HepG2 (cell line): ENCODE results near the gene CBFA2T2. TPM values are rescaled to one million over a fixed set of nuclear protein-coding genes. Genes with fewer than 3 reads are reported as not detected.

Source experiments
- ARID4A ChIP-seq: sonication (generic); formaldehyde crosslinking; IDR thresholded peaks from 2 replicates; pipeline ENCODE4 v1.5.0; 2020; ENCODE audit warnings: mild to moderate bottlenecking, missing genetic modification reagents, borderline replicate concordance
- CREB1 ChIP-seq, 2 experiments: fragments of 450-650 bp in 1 of 2; IDR thresholded peaks; 2 replicates each; pipeline ENCODE4 v1.6.1; 2016 to 2017; ENCODE audit warnings: control low read depth in 1 of 2, mild to moderate bottlenecking in 1 of 2, missing compliant biosample characterization in 1 of 2, missing genetic modification characterization in 1 of 2
- DMAP1 ChIP-seq: IDR thresholded peaks from 2 replicates; pipeline ENCODE4 v1.6.1; 2016
- ETV5 ChIP-seq: IDR thresholded peaks from 2 replicates; pipeline ENCODE4 v1.6.1; 2018; ENCODE audit warnings: missing biosample characterization, missing genetic modification reagents, inconsistent platforms, borderline replicate concordance
- FOXK2 ChIP-seq: fragments of 450-650 bp; IDR thresholded peaks from 2 replicates; pipeline ENCODE4 v1.6.1; 2016
- FOXP1 ChIP-seq, 2 experiments: fragments of 450-650 bp in 1 of 2; IDR thresholded peaks; 2 replicates each; pipeline ENCODE4 v1.6.1; 2017 to 2018; ENCODE audit warnings: antibody characterized with exemption in 1 of 2
- HOXA3 ChIP-seq: sonication (generic); formaldehyde crosslinking; IDR thresholded peaks from 2 replicates; pipeline ENCODE4 v1.5.0; 2020; ENCODE audit warnings: missing genetic modification reagents
- IKZF4 ChIP-seq: sonication (generic); formaldehyde crosslinking; IDR thresholded peaks from 2 replicates; pipeline ENCODE4 v1.5.1; 2020; ENCODE audit warnings: borderline replicate concordance, mild to moderate bottlenecking, low read depth, missing genetic modification reagents; ENCODE audit errors: not compliant biosample characterization
- ISX ChIP-seq: sonication (generic); formaldehyde crosslinking; conservative IDR thresholded peaks from 2 replicates; pipeline ENCODE4 v1.5.0; 2020; ENCODE audit warnings: missing genetic modification reagents
- NAIF1 ChIP-seq: sonication (generic); formaldehyde crosslinking; IDR thresholded peaks from 2 replicates; pipeline ENCODE4 v1.5.0; 2020; ENCODE audit warnings: mild to moderate bottlenecking, missing genetic modification reagents, borderline replicate concordance
- RBM39 ChIP-seq: fragments of 200-400 bp; formaldehyde crosslinking; IDR thresholded peaks from one replicate; pipeline ENCODE4 v1.6.1; 2018; ENCODE audit warnings: antibody characterized with exemption, mild to moderate bottlenecking, low read depth, low read length; ENCODE audit not compliant: poor library complexity, severe bottlenecking
- SMAD3 ChIP-seq: sonication (generic); formaldehyde crosslinking; IDR thresholded peaks from 2 replicates; pipeline ENCODE4 v1.4.0; 2020; ENCODE audit warnings: missing genetic modification reagents
- ZBTB14 ChIP-seq: sonication (generic); formaldehyde crosslinking; IDR thresholded peaks from 2 replicates; pipeline ENCODE4 v1.4.0; 2020; ENCODE audit warnings: missing genetic modification reagents
- ZBTB49 ChIP-seq: sonication (generic); formaldehyde crosslinking; IDR thresholded peaks from 2 replicates; pipeline ENCODE4 v1.4.0; 2020; ENCODE audit warnings: missing genetic modification reagents, borderline replicate concordance
- ZNF160 ChIP-seq: sonication (generic); formaldehyde crosslinking; IDR thresholded peaks from 2 replicates; pipeline ENCODE4 v1.8.0; 2022; ENCODE audit warnings: mild to moderate bottlenecking, inconsistent platforms, missing genetic modification reagents
- ZNF574 ChIP-seq: sonication (generic); formaldehyde crosslinking; IDR thresholded peaks from 2 replicates; pipeline ENCODE4 v1.4.0; 2020; ENCODE audit warnings: missing genetic modification reagents
- polyA plus RNA-seq, 8 experiments: library from polyadenylated mRNA; depleted of rRNA in 3 of 8; stranded (reverse) in 7 of 8; unstranded in 1 of 8; fragments of >200 nt; fragmentation: Illumina TruSeq in 4 of 8; extraction: Trizol in 4 of 8; gene quantifications; 2 replicates each; pipeline versions ENCODE4 v1.2.1 to v1.2.3, GENCODE V29; 2011 to 2016; ENCODE audit warnings: low read depth in 4 of 8, missing spikeins in 1 of 8, mixed read lengths in 1 of 8; ENCODE audit not compliant: insufficient read depth in 1 of 8
- total RNA-seq, 5 experiments: library from RNA; depleted of rRNA; stranded (reverse); fragments of >200 nt; fragmentation: Illumina TruSeq; extraction: Trizol; gene quantifications; 2 replicates each; pipeline ENCODE4 v1.2.3, GENCODE V29; 2016; ENCODE audit warnings: low read depth in 1 of 5

The CBFA2T2 gene
- total and polyA plus RNA-seq, 2 of the 13 experiments (the other 11 are each of a cell fraction or from before 2014, with no cell fraction given): 6.3 to 21.2 TPM

GRCh38 chr20:33663161-33664084 lies 173.5 kb downstream of the CBFA2T2 start (continued):
- TF ChIP-seq ARID4A (CRISPR knock-in tag) (peak; percentile 97), RBM39 (peak; percentile 77), SMAD3 (CRISPR knock-in tag) (no peak), FOXK2 (no peak), ZBTB49 (CRISPR knock-in tag) (no peak; the same call in 1 of the 2 replicates), ISX (CRISPR knock-in tag) (no peak; the same call in 1 of the 2 replicates), DMAP1 (no peak; the same call in 1 of the 2 replicates), FOXP1 (IDR thresholded peaks at IDR 0.05) (no peak), FOXP1 (CRISPR knock-in tag; IDR thresholded peaks at IDR 0.05) (no peak; the same call in 1 of the 2 replicates), ZNF160 (CRISPR knock-in tag) (peak; percentile 23), CREB1 (IDR thresholded peaks at IDR 0.05) (no peak), CREB1 (CRISPR knock-in tag; IDR thresholded peaks at IDR 0.05) (no peak), ZNF574 (CRISPR knock-in tag) (peak; percentile 83), NAIF1 (CRISPR knock-in tag) (peak; percentile 66; the same call in 1 of the 2 replicates), ETV5 (CRISPR knock-in tag) (peak; percentile 96), HOXA3 (CRISPR knock-in tag) (peak; percentile 87; the same call in 1 of the 2 replicates), IKZF4 (CRISPR knock-in tag) (peak; percentile 58), ZBTB14 (CRISPR knock-in tag) (peak; percentile 46; the same call in 1 of the 2 replicates)
